Upper lobe of left lung (tissue), 6 donors: ENCODE results near the gene EYA2. TPM values are rescaled to one million over a fixed set of nuclear protein-coding genes. Genes with fewer than 3 reads are reported as not detected.
"Not testable (repeated sequence)": the region's sequence is repeated elsewhere in the genome, so short reads cannot be mapped to it uniquely, and the experiment has no call there.

ENCODE experiments used
- ATAC-seq, 2 donors: fragments of 200-7000 bp; cut with Tn5 transposase; one replicate each; pipeline ENCODE4 v1.9.1; 2022; ENCODE audit warnings: mild to moderate bottlenecking in 2 of 2, moderate library complexity in 2 of 2; ENCODE audit not compliant: low FRiP score in 2 of 2
- DNase-seq, 2 donors: peaks; one replicate each; pipeline ENCODE4 v3.0.0-alpha.2; 2019 to 2020
- H3K27ac ChIP-seq, 4 donors: fragments of 200-600 bp; sonication (generic); one replicate each; pipeline ENCODE4 v1.5.1; 2016 to 2019
- H3K27me3 ChIP-seq, 4 donors: fragments of 200-600 bp; sonication (generic); one replicate each; pipeline ENCODE4 v1.5.1; 2017 to 2019
- H3K36me3 ChIP-seq, 4 donors: fragments of 200-600 bp; sonication (generic); one replicate each; pipeline ENCODE4 v1.5.1; 2016 to 2019
- H3K4me1 ChIP-seq, 4 donors: fragments of 200-600 bp; sonication (generic); one replicate each; pipeline ENCODE4 v1.5.1; 2018 to 2019
- H3K4me3 ChIP-seq, 4 donors: fragments of 200-600 bp; sonication (generic); one replicate each; pipeline ENCODE4 v1.5.1; 2017 to 2019; ENCODE audit warnings: mild to moderate bottlenecking in 2 of 4, moderate library complexity in 1 of 4
- H3K9me3 ChIP-seq, 4 donors: fragments of 200-600 bp; sonication (generic); one replicate each; pipeline ENCODE4 v1.5.1; 2018 to 2019
- EP300 ChIP-seq, 4 donors: sonication (generic); formaldehyde crosslinking; IDR thresholded peaks; one replicate each; pipeline ENCODE4 v1.5.1; 2017; ENCODE audit warnings: antibody characterized with exemption in 4 of 4, control low read depth in 2 of 4
- POLR2A ChIP-seq, 4 donors: fragments of 450-650 bp; IDR thresholded peaks; one replicate each; pipeline ENCODE4 v1.5.1; 2016 to 2017; ENCODE audit warnings: antibody characterized with exemption in 4 of 4, mild to moderate bottlenecking in 2 of 4
- POLR2AphosphoS5 ChIP-seq, 2 donors: sonication (generic); formaldehyde crosslinking; IDR thresholded peaks; one replicate each; pipeline ENCODE4 v1.5.1; 2017; ENCODE audit warnings: antibody characterized with exemption in 2 of 2
- WGBS, 2 donors: methylation state at CpG; one replicate each; pipeline ENCODE4 v1.1.5; 2017 to 2018; 5-methylcytosine and 5-hydroxymethylcytosine counted together
- total RNA-seq, 6 donors: library from RNA; depleted of rRNA in 4 of 6; stranded (reverse); fragments of >200 nt in 4 of 6; gene quantifications; one replicate each; pipeline versions ENCODE4 v1.1.0 to v1.2.1, GENCODE V29; 2016 to 2021
- TF ChIP-seq, protein P1 (sequence below), 6 experiments: fragments of 450-650 bp in 4 of 6; fragments of 200-600 bp in 2 of 6; sonication (generic) in 2 of 6; IDR thresholded peaks; one replicate each; pipeline ENCODE4 v1.5.1; 2016 to 2019; ENCODE audit warnings: antibody characterized with exemption in 6 of 6
- donor health status: DM: no; HTN: no; CAD: no; lungs with moderate emphysema.
- donor health status: DM: no; HTN: yes; CAD: no; lungs with severe emphysema.

Gene EYA2
- total RNA-seq, 6 donors from 2014 or later: 0.66 to 9.4 (median 3.0) TPM

DNA sequence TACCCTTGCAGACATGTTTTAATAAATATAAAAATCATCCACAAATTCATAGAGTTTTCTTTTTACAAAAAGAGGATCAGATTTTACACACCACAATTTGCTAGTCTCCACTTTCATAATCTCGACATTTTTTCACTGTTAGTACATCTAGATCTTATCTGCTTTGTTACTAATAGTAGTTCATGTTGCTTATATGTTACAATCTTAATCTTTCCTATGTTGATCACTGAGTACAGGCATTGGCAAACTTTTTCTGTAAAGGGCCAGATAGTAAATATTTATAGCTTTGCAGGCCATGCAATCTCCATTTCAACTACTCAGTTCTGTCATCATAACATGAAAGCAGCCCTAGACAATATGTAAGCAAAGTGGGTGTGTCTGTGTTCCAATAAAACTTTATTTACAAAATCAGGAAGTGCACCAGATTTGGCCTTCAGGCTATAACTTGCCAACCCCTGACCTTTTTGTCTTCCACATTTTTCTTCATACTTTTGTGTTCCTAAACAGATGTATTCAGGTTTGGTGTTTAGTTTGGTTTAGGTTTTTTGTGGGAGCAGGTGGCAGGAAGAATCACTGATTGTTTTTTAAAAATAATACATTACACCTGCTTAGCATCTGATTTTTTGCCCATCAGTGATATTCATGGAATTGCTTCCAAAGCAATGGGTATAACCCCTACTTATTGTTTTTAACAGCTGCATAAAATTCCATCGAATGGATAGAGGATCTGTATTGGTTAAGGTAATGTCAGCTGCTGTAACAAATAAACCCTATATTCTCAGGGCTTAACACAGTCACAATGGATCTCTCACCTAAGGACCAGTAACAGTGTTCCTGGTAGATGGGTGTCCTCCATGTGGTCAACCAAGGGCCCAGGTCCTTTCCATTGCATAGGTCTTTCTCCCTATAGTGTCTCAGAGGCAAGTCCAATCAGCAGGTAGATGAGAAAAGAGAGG lies 61.2 kb downstream of the EYA2 start:
- Histone ChIP-seq H3K36me3 (no peaks in the 10 kb centered on the region), H3K9me3 (peaks cover 0 to 3% (median 0%) of the 10 kb centered on the region in 4 donors), H3K4me1 (no peaks in the 10 kb centered on the region), H3K27ac (no peak overlapping the region), H3K27me3 (no peaks in the 10 kb centered on the region), H3K4me3 (no peak overlapping the region)
- ATAC-seq: no peak
- no peak for DNase-seq
- 76 to 80% methylated on average over 2 of the region's 2 CpGs for WGBS, 2 donors
- no peak for TF ChIP-seq POLR2AphosphoS5 (IDR thresholded peaks at IDR 0.05)
- TF ChIP-seq, protein P1, sequence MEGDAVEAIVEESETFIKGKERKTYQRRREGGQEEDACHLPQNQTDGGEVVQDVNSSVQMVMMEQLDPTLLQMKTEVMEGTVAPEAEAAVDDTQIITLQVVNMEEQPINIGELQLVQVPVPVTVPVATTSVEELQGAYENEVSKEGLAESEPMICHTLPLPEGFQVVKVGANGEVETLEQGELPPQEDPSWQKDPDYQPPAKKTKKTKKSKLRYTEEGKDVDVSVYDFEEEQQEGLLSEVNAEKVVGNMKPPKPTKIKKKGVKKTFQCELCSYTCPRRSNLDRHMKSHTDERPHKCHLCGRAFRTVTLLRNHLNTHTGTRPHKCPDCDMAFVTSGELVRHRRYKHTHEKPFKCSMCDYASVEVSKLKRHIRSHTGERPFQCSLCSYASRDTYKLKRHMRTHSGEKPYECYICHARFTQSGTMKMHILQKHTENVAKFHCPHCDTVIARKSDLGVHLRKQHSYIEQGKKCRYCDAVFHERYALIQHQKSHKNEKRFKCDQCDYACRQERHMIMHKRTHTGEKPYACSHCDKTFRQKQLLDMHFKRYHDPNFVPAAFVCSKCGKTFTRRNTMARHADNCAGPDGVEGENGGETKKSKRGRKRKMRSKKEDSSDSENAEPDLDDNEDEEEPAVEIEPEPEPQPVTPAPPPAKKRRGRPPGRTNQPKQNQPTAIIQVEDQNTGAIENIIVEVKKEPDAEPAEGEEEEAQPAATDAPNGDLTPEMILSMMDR (IDR thresholded peaks at IDR 0.05): no peak
- no peak for TF ChIP-seq POLR2A (IDR thresholded peaks at IDR 0.05)
- TF ChIP-seq EP300 (IDR thresholded peaks at IDR 0.05): no peak

DNA sequence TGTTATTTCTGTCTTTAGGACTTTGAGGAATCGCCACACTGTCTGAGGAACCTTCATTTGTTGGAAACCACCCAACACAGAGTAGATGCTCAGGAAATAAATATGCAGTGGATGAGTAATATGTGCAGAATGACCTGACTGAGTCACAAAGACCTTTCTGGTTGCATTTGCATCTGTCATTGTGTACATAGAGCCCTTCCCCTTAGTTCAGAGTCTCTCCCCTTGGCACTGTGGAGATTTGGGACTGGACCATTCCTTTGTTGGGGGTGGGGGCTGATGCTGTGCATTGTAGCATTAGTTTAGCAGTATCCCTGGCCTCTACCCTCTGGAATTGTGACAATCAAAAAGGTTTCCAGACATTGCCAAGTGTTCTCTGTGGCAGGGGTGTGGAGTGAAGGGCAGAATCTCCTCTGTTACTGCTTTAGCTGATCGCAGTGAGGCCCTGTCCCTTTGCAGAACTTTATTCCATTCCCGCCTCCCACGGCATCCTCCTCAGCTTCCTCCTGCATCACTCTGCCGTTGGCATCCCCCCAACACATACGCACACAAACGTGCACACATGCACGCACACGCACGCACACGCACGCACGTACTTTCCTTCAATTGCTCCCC lies 64.5 kb downstream of the EYA2 start:
- Histone ChIP-seq H3K36me3 (no peaks in the 10 kb centered on the region), H3K27ac (no peak overlapping the region), H3K27me3 (no peaks in the 10 kb centered on the region), H3K9me3 (peaks cover 0 to 3% (median 0%) of the 10 kb centered on the region in 4 donors), H3K4me3 (no peak overlapping the region), H3K4me1 (no peaks in the 10 kb centered on the region)
- TF ChIP-seq POLR2AphosphoS5 (IDR thresholded peaks at IDR 0.05) (no peak), EP300 (IDR thresholded peaks at IDR 0.05) (no peak), POLR2A (IDR thresholded peaks at IDR 0.05) (no peak)
- TF ChIP-seq, protein P1 (IDR thresholded peaks at IDR 0.05): no peak
- no peak for DNase-seq
- 76 to 77% methylated on average over 13 of the region's 13 CpGs for WGBS, 2 donors
- ATAC-seq: no peak

GRCh38 chr20:46959821-46960220 lies 65.2 kb downstream of the EYA2 start:
- no peaks in the 10 kb centered on the region for H3K4me1 ChIP-seq
- DNase-seq (no peak), ATAC-seq (no peak)
- TF ChIP-seq, protein P1 (IDR thresholded peaks at IDR 0.05): no peak
- TF ChIP-seq EP300 (IDR thresholded peaks at IDR 0.05): no peak
- peaks cover 0 to 3% (median 0%) of the 10 kb centered on the region in 4 donors for H3K9me3 ChIP-seq
- no peaks in the 10 kb centered on the region for H3K27me3 ChIP-seq
- WGBS, 2 donors: 82 to 85% methylated on average over 9 of the region's 9 CpGs
- no peak overlapping the region for H3K27ac ChIP-seq
- H3K36me3 ChIP-seq: no peaks in the 10 kb centered on the region
- no peak overlapping the region for H3K4me3 ChIP-seq

GRCh38 chr20:46960536-46960935 lies 65.9 kb downstream of the EYA2 start:
- DNase-seq (no peak), ATAC-seq (no peak)
- no peak overlapping the region for H3K27ac ChIP-seq
- no peak for TF ChIP-seq EP300 (IDR thresholded peaks at IDR 0.05)
- peaks cover 0 to 3% (median 0%) of the 10 kb centered on the region in 4 donors for H3K9me3 ChIP-seq
- H3K27me3 ChIP-seq: no peaks in the 10 kb centered on the region
- 68 to 70% methylated on average over 11 of the region's 11 CpGs for WGBS, 2 donors
- H3K4me1 ChIP-seq: no peaks in the 10 kb centered on the region
- H3K4me3 ChIP-seq: no peak overlapping the region
- H3K36me3 ChIP-seq: no peaks in the 10 kb centered on the region

- not testable (repeated sequence) for ATAC-seq, DNase-seq, H3K4me3 ChIP-seq, H3K27me3 ChIP-seq, H3K27ac ChIP-seq, H3K9me3 ChIP-seq, H3K36me3 ChIP-seq, H3K4me1 ChIP-seq
- 85 to 95% methylated on average over 4 of the region's 4 CpGs for WGBS, 2 donors
These were observed 67.3 kb downstream of the EYA2 start for GRCh38 chr20:46961968-46962367.
